GM12878 (cell line): ENCODE results near the gene GNB3. TPM values are rescaled to one million over a fixed set of nuclear protein-coding genes. Genes with fewer than 3 reads are reported as not detected.

Source experiments
- ATAC-seq: fragments of 200-7000 bp; cut with Tn5 transposase; 3 replicates; pipeline ENCODE4 v1.9.1; 2020; ENCODE audit warnings: mild to moderate bottlenecking, moderate library complexity
- BruUV-seq: library from RNA; stranded (reverse); fragments of 400-500 nt; replicated peaks from 2 replicates; lab custom pipeline; 2021; lab: Mats Ljungman, UMichigan
- CTCF ChIA-PET: fragments of 300-600 bp; sonication (Branson Sonifier 250); formaldehyde crosslinking; extraction: SDS; loops from one replicate; lab custom pipeline; 2021; ENCODE audit warnings: inconsistent platforms; lab: Yijun Ruan, JAX
- POLR2A ChIA-PET: fragments of 350-600 bp; formaldehyde crosslinking; extraction: SDS; loops from one replicate; lab custom pipeline; 2021; ENCODE audit warnings: inconsistent platforms; lab: Charles Lee
- RAD21 ChIA-PET: fragments of 300-600 bp; sonication (Branson Sonifier 250); formaldehyde crosslinking; loops from one replicate; lab custom pipeline; 2023; ENCODE audit warnings: antibody characterized with exemption; ENCODE audit not compliant: unreplicated experiment; lab: Charles Lee
- SMC1A ChIA-PET: fragments of 300-600 bp; sonication (Branson Sonifier 250); formaldehyde crosslinking; loops from one replicate; lab custom pipeline; 2023; ENCODE audit not compliant: unreplicated experiment, uncharacterized antibody; lab: Charles Lee
- DNase-seq: peaks from one replicate; pipeline ENCODE4 v3.0.0-alpha.2; 2011; ENCODE audit warnings: low read depth, low spot score
- FAIRE-seq: peaks from 3 replicates; lab custom pipeline; 2011; peaks lifted over from hg19 to GRCh38; lab: Jason Lieb, UNC
- H2AFZ ChIP-seq: 2 replicates; pipeline ENCODE4 v1.6.0; 2011; ENCODE audit warnings: low read depth, low read length, control low read depth; ENCODE audit not compliant: control insufficient read depth
- H3K27ac ChIP-seq: 2 replicates; pipeline ENCODE4 v1.5.1; 2011; ENCODE audit warnings: control low read depth; ENCODE audit not compliant: control insufficient read depth, insufficient read depth
- H3K27me3 ChIP-seq, 2 experiments: replicated peaks in 1 of 2; 2 replicates each; pipeline versions ENCODE4 v1.6.0 to v1.6.1; 2011; ENCODE audit warnings: low read length in 1 of 2; ENCODE audit not compliant: control insufficient read depth in 2 of 2, insufficient read depth in 2 of 2
- H3K36me3 ChIP-seq, 2 experiments: 2 replicates each; pipeline ENCODE4 v1.5.1; 2011; ENCODE audit warnings: low read length in 1 of 2; ENCODE audit not compliant: control insufficient read depth in 2 of 2, insufficient read depth in 2 of 2
- H3K4me1 ChIP-seq: 2 replicates; pipeline ENCODE4 v1.6.1; 2011; ENCODE audit warnings: mild to moderate bottlenecking, low read length, moderate library complexity, mixed read lengths; ENCODE audit not compliant: control insufficient read depth, insufficient read depth
- H3K4me2 ChIP-seq: 2 replicates; pipeline ENCODE4 v1.6.0; 2011; ENCODE audit warnings: control low read depth; ENCODE audit not compliant: control insufficient read depth, insufficient read depth
- H3K4me3 ChIP-seq: fragments of 200-600 bp; sonication (generic); 2 replicates; pipeline ENCODE4 v1.5.1; 2016
- H3K79me2 ChIP-seq: 2 replicates; pipeline ENCODE4 v1.6.0; 2011; ENCODE audit warnings: low read length; ENCODE audit not compliant: control insufficient read depth, insufficient read depth
- H3K9ac ChIP-seq: 2 replicates; pipeline ENCODE4 v1.8.0; 2011; ENCODE audit warnings: low read length, control low read depth, mixed read lengths; ENCODE audit not compliant: control insufficient read depth, insufficient read depth
- H3K9me3 ChIP-seq: replicated peaks from 3 replicates; pipeline ENCODE4 v1.5.1; 2011; ENCODE audit warnings: mild to moderate bottlenecking, low read length; ENCODE audit not compliant: control insufficient read depth, insufficient read depth
- H4K20me1 ChIP-seq: 2 replicates; pipeline ENCODE4 v1.6.0; 2011; ENCODE audit not compliant: control insufficient read depth, insufficient read depth
- CTCF ChIP-seq, 3 experiments: IDR thresholded peaks in 2 of 3; conservative IDR thresholded peaks in 1 of 3; 2 replicates each; pipeline ENCODE4 v1.5.1; 2011; ENCODE audit warnings: low read depth in 3 of 3, low read length in 3 of 3, mild to moderate bottlenecking in 3 of 3, control low read depth in 2 of 3, moderate library complexity in 2 of 3, inconsistent platforms in 1 of 3, mixed read lengths in 1 of 3; ENCODE audit not compliant: control insufficient read depth in 2 of 3, insufficient read depth in 1 of 3; ENCODE audit errors: extremely low read depth in 1 of 3
- IRF3 ChIP-seq: fragments of 450-650 bp; IDR thresholded peaks from 2 replicates; pipeline ENCODE4 v1.6.1; 2014; ENCODE audit warnings: mild to moderate bottlenecking
- KAT2A ChIP-seq: conservative IDR thresholded peaks from 2 replicates; pipeline ENCODE4 v1.6.1; 2011; ENCODE audit warnings: low read depth, low read length; ENCODE audit not compliant: control insufficient read depth
- MYB ChIP-seq: fragments of 150-350 bp; IDR thresholded peaks from 2 replicates; pipeline ENCODE4 v1.6.1; 2014; ENCODE audit warnings: mild to moderate bottlenecking, low read depth, low read length, borderline replicate concordance
- NFIC ChIP-seq: IDR thresholded peaks from 2 replicates; pipeline ENCODE4 v1.6.1; 2012; ENCODE audit warnings: low read depth, mild to moderate bottlenecking, inconsistent platforms, low read length, moderate library complexity
- NFYB ChIP-seq: IDR thresholded peaks from 2 replicates; pipeline ENCODE4 v1.6.1; 2011; ENCODE audit warnings: low read depth, mild to moderate bottlenecking, low read length, improper control_type of control experiment, moderate library complexity; ENCODE audit not compliant: insufficient read depth
- PKNOX1 ChIP-seq: fragments of 450-650 bp; IDR thresholded peaks from 2 replicates; pipeline ENCODE4 v1.6.1; 2016; ENCODE audit warnings: mild to moderate bottlenecking
- RAD21 ChIP-seq: IDR thresholded peaks from 2 replicates; pipeline ENCODE4 v1.6.1; 2011; ENCODE audit warnings: mild to moderate bottlenecking, low read depth, low read length, moderate library complexity; ENCODE audit not compliant: insufficient read depth
- RB1 ChIP-seq: fragments of 450-650 bp; formaldehyde crosslinking; IDR thresholded peaks from 2 replicates; pipeline ENCODE4 v1.6.1; 2017; ENCODE audit warnings: mild to moderate bottlenecking, borderline replicate concordance
- SREBF1 ChIP-seq: IDR thresholded peaks from 2 replicates; pipeline ENCODE4 v1.6.1; 2012; ENCODE audit warnings: mild to moderate bottlenecking, low read length
- STAT3 ChIP-seq: IDR thresholded peaks from 2 replicates; pipeline ENCODE4 v1.6.1; 2011; ENCODE audit warnings: low read depth, low read length, improper control_type of control experiment
- TARDBP ChIP-seq: IDR thresholded peaks from 2 replicates; pipeline ENCODE4 v1.6.1; 2016; ENCODE audit warnings: borderline replicate concordance
- ZNF384 ChIP-seq: IDR thresholded peaks from 2 replicates; pipeline ENCODE4 v1.6.1; 2012; ENCODE audit warnings: low read depth, mild to moderate bottlenecking, low read length, improper control_type of control experiment, borderline replicate concordance
- WGBS: methylation state at CpG from one replicate; pipeline ENCODE4 v1.1.6; 2016; ENCODE audit warnings: low lambda C conversion rate; ENCODE audit not compliant: insufficient replicate concordance, insufficient coverage; ENCODE audit errors: missing lambda C conversion rate; 5-methylcytosine and 5-hydroxymethylcytosine counted together
- in situ Hi-C: fragments of 300-500 bp; cut with MboI; formaldehyde crosslinking; loops from 9 replicates; pipeline ENCODE4 v1.14.3; 2018; ENCODE audit warnings: mixed read lengths
- intact Hi-C: fragments of 100-400 bp; cut with micrococcal nuclease; formaldehyde crosslinking; loops from one replicate; pipeline ENCODE4 v1.14.2; 2022; ENCODE audit not compliant: unreplicated experiment
- polyA plus RNA-seq, 11 experiments: library from polyadenylated mRNA; depleted of rRNA in 4 of 11; unstranded in 6 of 11; stranded (reverse) in 5 of 11; fragments of >200 nt; fragmentation: Nextera tagmentation in 4 of 11; fragmentation: Illumina TruSeq in 1 of 11; extraction: Ambion mirVana in 4 of 11; extraction: Trizol in 1 of 11; gene quantifications; 1 replicate in 1 of 11; 2 replicates in 10 of 11; pipeline versions ENCODE4 v1.2.1 to v1.2.3, GENCODE V29; 2011 to 2016; ENCODE audit warnings: inconsistent platforms in 2 of 11, missing spikeins in 2 of 11, low read depth in 1 of 11
- total RNA-seq, 4 experiments: library from RNA; depleted of rRNA in 3 of 4; stranded (reverse); fragments of >200 nt in 3 of 4; fragmentation: Illumina TruSeq in 1 of 4; extraction: Trizol in 1 of 4; gene quantifications; 2 replicates each; pipeline versions ENCODE4 v1.2.1 to v1.2.3, GENCODE V29; 2013 to 2021
- TF ChIP-seq, protein P1 (sequence below): IDR thresholded peaks from 2 replicates; pipeline ENCODE4 v1.6.1; 2011; ENCODE audit warnings: borderline replicate concordance, low read depth, mild to moderate bottlenecking, moderate library complexity, low read length; ENCODE audit not compliant: insufficient read depth, poor library complexity, severe bottlenecking
- TF ChIP-seq, protein P2 (sequence below): IDR thresholded peaks from 2 replicates; pipeline ENCODE4 v1.6.1; 2011; ENCODE audit warnings: mild to moderate bottlenecking, low read depth, low read length, moderate library complexity; ENCODE audit not compliant: insufficient replicate concordance

The GNB3 gene
- total and polyA plus RNA-seq, 10 of the 15 experiments (the other 5 are each of a cell fraction or from before 2014, with no cell fraction given): 0.05 to 1.1 (median 0.36) TPM

- no peaks in the 10 kb centered on the region for H3K36me3 ChIP-seq
- TF ChIP-seq IRF3: no peak
- no peak for TF ChIP-seq RB1
- TF ChIP-seq PKNOX1: no peak
- TF ChIP-seq, protein P1, sequence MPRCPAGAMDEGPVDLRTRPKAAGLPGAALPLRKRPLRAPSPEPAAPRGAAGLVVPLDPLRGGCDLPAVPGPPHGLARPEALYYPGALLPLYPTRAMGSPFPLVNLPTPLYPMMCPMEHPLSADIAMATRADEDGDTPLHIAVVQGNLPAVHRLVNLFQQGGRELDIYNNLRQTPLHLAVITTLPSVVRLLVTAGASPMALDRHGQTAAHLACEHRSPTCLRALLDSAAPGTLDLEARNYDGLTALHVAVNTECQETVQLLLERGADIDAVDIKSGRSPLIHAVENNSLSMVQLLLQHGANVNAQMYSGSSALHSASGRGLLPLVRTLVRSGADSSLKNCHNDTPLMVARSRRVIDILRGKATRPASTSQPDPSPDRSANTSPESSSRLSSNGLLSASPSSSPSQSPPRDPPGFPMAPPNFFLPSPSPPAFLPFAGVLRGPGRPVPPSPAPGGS: no peak
- no peak for TF ChIP-seq SREBF1
- TF ChIP-seq ZNF384: no peak
- TF ChIP-seq, protein P2, sequence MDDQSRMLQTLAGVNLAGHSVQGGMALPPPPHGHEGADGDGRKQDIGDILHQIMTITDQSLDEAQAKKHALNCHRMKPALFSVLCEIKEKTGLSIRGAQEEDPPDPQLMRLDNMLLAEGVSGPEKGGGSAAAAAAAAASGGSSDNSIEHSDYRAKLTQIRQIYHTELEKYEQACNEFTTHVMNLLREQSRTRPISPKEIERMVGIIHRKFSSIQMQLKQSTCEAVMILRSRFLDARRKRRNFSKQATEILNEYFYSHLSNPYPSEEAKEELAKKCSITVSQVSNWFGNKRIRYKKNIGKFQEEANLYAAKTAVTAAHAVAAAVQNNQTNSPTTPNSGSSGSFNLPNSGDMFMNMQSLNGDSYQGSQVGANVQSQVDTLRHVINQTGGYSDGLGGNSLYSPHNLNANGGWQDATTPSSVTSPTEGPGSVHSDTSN: no peak
- no peak for TF ChIP-seq STAT3
- TF ChIP-seq TARDBP: no peak
- no peak for TF ChIP-seq RAD21
- no peak for TF ChIP-seq KAT2A
- no peak for TF ChIP-seq CTCF (IDR thresholded peaks at IDR 0.05 in 2 of 3, conservative IDR thresholded peaks at IDR 0.05 in 1 of 3; ENCODE audit: control insufficient read depth in 2 of 3, extremely low read depth in 1 of 3, insufficient read depth in 1 of 3, low read depth in 3 of 3, low read length in 3 of 3)
- no peak for TF ChIP-seq MYB
- no peak for TF ChIP-seq NFYB
- no peak for TF ChIP-seq NFIC
- TF ChIP-seq, all 136 proteins: peak for 0
- no peaks in the 10 kb centered on the region for H3K27me3 ChIP-seq
- BruUV-seq: no TSS peak
- 78% methylated on average over 16 of the region's 16 CpGs for WGBS
- ChIA-PET POLR2A (interaction anchor here (1.4 kb wide), 1 partner anchor 34 kb away, joined by 3 read pairs; the partner anchor contains the start of gene SPSB2), RAD21 (interaction anchor here (2.0 to 2.3 kb wide), 2 partner anchors 12 to 85 kb away, joined by 8 to 12 read pairs; partner anchors contain the start of genes CDCA3 and MLF2), CTCF (interaction anchor here (0.6 to 1.8 kb wide), 4 partner anchors 8 to 286 kb away, joined by 3 to 6 read pairs (median 4); partner anchors contain the start of gene SPSB2), SMC1A (interaction anchor here (0.9 to 5.1 kb wide), 2 partner anchors 12 to 22 kb away, joined by 3 to 22 read pairs; partner anchors contain the start of genes CDCA3 and USP5)
- in situ Hi-C loops (no loop called here), intact Hi-C loops (no loop called here)
- H3K79me2 ChIP-seq: no peaks in the 10 kb centered on the region
- no peak for FAIRE-seq
- no peak overlapping the region for H3K4me2 ChIP-seq
- no peak overlapping the region for H3K9ac ChIP-seq
- no peak overlapping the region for H3K4me3 ChIP-seq
- no peaks in the 10 kb centered on the region for H3K9me3 ChIP-seq
- no peak for ATAC-seq
- no peak overlapping the region for H2AFZ ChIP-seq
- H3K27ac ChIP-seq: no peak overlapping the region
- peaks cover 10% of the 10 kb centered on the region for H3K4me1 ChIP-seq
- no peak for DNase-seq
- no peaks in the 10 kb centered on the region for H4K20me1 ChIP-seq
Observed at GRCh38 chr12:6838854-6839253, 1.9 kb upstream of the GNB3 start.
